GM23248 (cell line): Measurements from ENCODE around the gene EIF4G3.

ENCODE experiments used
- EZH2 ChIP-seq: fragments of 200-600 bp; sonication (generic); IDR thresholded peaks from 2 replicates; pipeline ENCODE4 v1.6.1; 2018; ENCODE audit warnings: antibody characterized with exemption, mild to moderate bottlenecking; ENCODE audit not compliant: insufficient read depth, poor library complexity, severe bottlenecking
- EZH2phosphoT487 ChIP-seq: fragments of 200-600 bp; sonication (generic); IDR thresholded peaks from 2 replicates; pipeline ENCODE4 v1.6.1; 2018; ENCODE audit warnings: antibody characterized with exemption, moderate library complexity, mild to moderate bottlenecking, low read depth; ENCODE audit not compliant: insufficient read depth

DNA sequence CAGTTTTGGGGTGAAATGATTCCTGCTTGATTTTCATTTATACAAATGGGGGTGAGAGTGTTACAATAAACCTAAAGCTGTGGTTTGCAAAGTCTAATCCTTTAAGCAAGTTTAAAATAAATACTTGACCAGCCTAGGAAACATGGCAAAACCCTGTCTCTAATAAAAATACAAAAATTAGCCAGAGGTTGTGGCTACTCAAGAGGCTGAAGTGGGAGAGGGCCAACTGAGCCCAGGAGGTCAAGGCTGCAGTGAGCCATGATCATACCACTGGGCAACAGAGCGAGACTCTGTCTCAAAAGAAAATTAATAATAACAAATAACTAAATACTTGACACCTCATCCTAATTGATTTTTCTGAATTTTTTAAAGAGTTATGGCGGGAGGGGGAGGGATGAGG lies 110.8 kb downstream of the EIF4G3 start:
- TF ChIP-seq EZH2 (no peak), EZH2phosphoT487 (no peak)
